SK-N-MC (cell line): ENCODE results near the gene BEST2.

Experiments
- DNase-seq: peaks from one replicate; pipeline ENCODE4 v3.0.0-alpha.2; 2011; ENCODE audit warnings: low read depth, low spot score
- H3K27ac ChIP-seq: fragments of 200-600 bp; sonication (generic); 2 replicates; pipeline ENCODE4 v1.5.1; 2016; ENCODE audit warnings: mixed run types
- H3K36me3 ChIP-seq: fragments of 200-600 bp; sonication (generic); 2 replicates; pipeline ENCODE4 v1.6.1; 2017; ENCODE audit warnings: antibody characterized with exemption, low read length, mixed read lengths; ENCODE audit not compliant: insufficient read depth
- H3K4me3 ChIP-seq: fragments of 200-600 bp; sonication (generic); 2 replicates; pipeline ENCODE4 v1.5.1; 2016
- H3K9ac ChIP-seq: fragments of 200-600 bp; sonication (generic); 2 replicates; pipeline ENCODE4 v1.8.0; 2017; ENCODE audit warnings: mixed run types, mixed read lengths; ENCODE audit not compliant: insufficient read length
- H3K9me3 ChIP-seq: fragments of 200-600 bp; sonication (generic); 2 replicates; pipeline ENCODE4 v1.6.1; 2017; ENCODE audit warnings: low read depth, mild to moderate bottlenecking, antibody characterized with exemption, low read length, moderate library complexity, mixed read lengths
- EZH2 ChIP-seq: fragments of 200-600 bp; sonication (generic); IDR thresholded peaks from one replicate; pipeline ENCODE4 v1.6.1; 2017; ENCODE audit warnings: antibody characterized with exemption
- FOXP2 ChIP-seq: optimal IDR thresholded peaks from 2 replicates; pipeline ENCODE3; 2011; ENCODE audit warnings: mild to moderate bottlenecking, moderate library complexity; ENCODE audit not compliant: insufficient read depth; ENCODE audit errors: extremely low read length, control extremely low read depth
- POLR2AphosphoS5 ChIP-seq: IDR thresholded peaks from 2 replicates; pipeline ENCODE4 v1.6.1; 2012; ENCODE audit warnings: mild to moderate bottlenecking, low read depth, low read length, borderline replicate concordance

Gene BEST2

DNA sequence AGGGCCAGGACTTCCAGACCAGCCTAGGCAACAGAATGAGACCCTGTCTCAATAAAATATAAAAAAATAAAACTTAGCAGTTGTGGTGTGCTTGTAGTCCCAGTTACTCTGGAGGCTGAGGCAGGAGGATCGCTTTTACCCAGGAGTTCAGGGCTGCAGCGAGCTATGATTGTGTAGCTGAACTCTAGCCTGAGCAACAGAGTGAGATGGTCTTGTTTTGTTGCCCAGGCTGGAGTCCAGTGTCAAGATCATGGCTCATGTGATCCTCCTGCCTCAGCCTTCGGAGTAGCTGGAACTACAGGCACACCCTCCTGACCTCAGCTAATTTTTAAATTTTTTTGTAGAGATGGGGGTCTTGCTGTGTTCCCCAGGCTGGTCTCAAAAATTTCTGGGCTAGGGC, 35.4 kb downstream of the BEST2 start:
- Histone ChIP-seq H3K9ac (no peak overlapping the region), H3K9me3 (no peaks in the 10 kb centered on the region), H3K4me3 (no peak overlapping the region), H3K27ac (peak overlapping the region; percentile 93), H3K36me3 (no peaks in the 10 kb centered on the region)
- no peak for DNase-seq
- TF ChIP-seq FOXP2 (no peak), POLR2AphosphoS5 (no peak), EZH2 (no peak)

DNA sequence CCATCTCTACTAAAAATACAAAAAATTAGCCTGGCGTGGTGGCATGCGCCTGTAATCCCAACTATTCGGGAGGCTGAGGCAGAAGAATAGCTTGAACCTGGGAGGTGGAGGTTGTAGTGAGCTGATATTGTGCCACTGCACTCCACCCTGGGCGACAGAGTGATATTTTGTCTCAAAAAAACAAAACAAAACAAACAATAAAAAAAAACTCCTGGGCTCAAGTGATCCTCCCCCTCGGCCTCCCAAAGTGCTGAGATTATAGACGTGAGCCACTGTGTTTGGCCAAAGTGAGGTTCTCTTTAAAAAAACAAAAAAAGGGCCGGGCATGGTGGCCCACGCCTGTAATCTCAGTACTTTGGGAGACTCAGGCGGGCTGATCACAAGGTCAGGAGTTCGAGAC, 35.9 kb downstream of the BEST2 start:
- peak overlapping the region; percentile 93 for H3K27ac ChIP-seq
- no peak overlapping the region for H3K9ac ChIP-seq
- no peak for DNase-seq
- no peak for TF ChIP-seq FOXP2
- no peak for TF ChIP-seq POLR2AphosphoS5
- TF ChIP-seq EZH2 = no peak
- H3K4me3 ChIP-seq = no peak overlapping the region
- no peaks in the 10 kb centered on the region for H3K9me3 ChIP-seq
- no peaks in the 10 kb centered on the region for H3K36me3 ChIP-seq

DNA sequence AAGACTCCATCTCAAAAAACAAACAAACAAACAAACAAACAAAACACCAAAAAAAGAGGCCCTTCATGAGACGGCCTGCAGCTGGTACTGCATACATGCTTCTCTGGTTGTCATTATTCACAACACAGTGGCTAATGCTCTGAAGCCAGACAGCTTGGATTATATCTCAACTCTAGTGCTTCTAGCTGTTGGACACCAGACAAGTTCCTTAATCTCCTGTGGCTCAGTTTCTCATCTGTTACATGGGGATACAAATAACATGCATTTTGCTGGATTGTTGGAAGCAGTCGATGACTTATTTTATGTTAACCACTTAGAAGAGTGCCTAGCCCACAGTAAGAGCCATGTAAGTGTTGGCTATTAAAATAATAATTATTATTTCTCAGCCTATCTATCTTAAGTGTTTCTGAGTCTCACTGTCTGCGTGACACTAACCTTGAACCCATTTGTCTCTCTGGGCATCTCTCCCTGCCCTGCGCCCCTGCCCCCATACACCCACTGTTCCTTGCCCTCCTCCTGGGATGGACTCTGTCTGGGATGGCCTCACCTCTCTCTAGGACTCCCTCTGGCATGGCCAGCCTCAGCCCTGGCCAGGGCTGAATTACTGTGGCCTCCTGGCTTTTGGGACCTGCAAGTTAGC, 36.6 kb downstream of the BEST2 start:
- H3K36me3 ChIP-seq = no peaks in the 10 kb centered on the region
- TF ChIP-seq EZH2 (no peak), POLR2AphosphoS5 (no peak), FOXP2 (no peak)
- peak overlapping the region; percentile 97 for H3K4me3 ChIP-seq
- peak overlapping the region; percentile 97 for H3K27ac ChIP-seq
- H3K9ac ChIP-seq = peak overlapping the region; percentile 70
- DNase-seq = no peak
- H3K9me3 ChIP-seq = no peaks in the 10 kb centered on the region

- DNase-seq = no peak
- H3K27ac ChIP-seq = peak overlapping the region; percentile 97
- no peaks in the 10 kb centered on the region for H3K36me3 ChIP-seq
- peak overlapping the region; percentile 70 for H3K9ac ChIP-seq
- peak; percentile 70 for TF ChIP-seq FOXP2
- TF ChIP-seq POLR2AphosphoS5 = peak; percentile 74
- no peak for TF ChIP-seq EZH2
- H3K9me3 ChIP-seq = no peaks in the 10 kb centered on the region
- H3K4me3 ChIP-seq = peak overlapping the region; percentile 97
Measured at GRCh38 chr19:12788682-12789097, 37.1 kb downstream of the BEST2 start.

DNA sequence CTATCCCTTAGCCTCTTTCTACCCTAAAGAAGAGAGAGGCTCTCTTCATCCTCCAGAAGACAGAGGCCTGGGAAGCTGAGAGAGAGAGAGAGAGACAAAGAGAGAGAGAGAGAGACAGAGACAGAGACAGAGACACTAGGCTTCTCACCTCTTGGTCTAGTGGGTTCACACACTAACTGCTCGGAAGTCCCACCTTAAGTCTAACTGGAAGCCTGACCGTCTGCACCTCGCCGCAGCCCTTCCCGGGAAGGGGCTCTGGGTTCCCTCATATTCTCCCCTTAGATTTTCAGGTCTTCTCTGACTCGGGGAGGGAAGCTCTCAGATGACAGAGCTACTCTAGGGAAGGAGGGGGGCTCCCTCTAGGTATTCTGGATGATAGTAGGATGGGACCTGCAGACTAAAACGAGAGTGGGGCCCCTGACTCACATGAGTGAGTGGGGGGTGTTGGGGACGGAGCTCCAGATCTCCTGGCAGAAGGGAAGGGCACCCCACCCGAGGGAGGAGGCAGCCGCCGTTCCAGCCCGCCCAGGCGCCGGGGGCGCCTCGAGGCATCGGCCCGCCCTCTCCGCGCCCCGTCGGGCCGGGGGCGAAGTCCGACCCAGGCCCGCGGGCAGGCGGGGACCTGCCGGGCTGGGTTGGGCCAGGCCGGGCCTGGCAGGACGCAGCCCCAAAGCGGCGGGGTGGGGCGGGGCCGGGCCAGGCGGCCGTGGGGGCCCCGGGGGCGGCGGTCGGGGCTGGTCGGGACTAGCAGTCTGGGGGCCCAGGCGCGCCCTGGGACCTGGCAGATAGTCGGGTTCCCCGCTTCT, 37.7 kb downstream of the BEST2 start:
- Histone ChIP-seq H3K36me3 (no peaks in the 10 kb centered on the region), H3K4me3 (peak overlapping the region; percentile 97), H3K9me3 (no peaks in the 10 kb centered on the region), H3K27ac (peak overlapping the region; percentile 97), H3K9ac (peak overlapping the region; percentile 70)
- TF ChIP-seq POLR2AphosphoS5 = no peak
- TF ChIP-seq FOXP2 = peak; percentile 21
- DNase-seq = no peak

- no peak for DNase-seq
- H3K27ac ChIP-seq = peak overlapping the region; percentile 97
- H3K4me3 ChIP-seq = peak overlapping the region; percentile 97
- no peaks in the 10 kb centered on the region for H3K36me3 ChIP-seq
- H3K9me3 ChIP-seq = no peaks in the 10 kb centered on the region
- peak; percentile 55; the same call in 1 of the 2 replicates for TF ChIP-seq POLR2AphosphoS5
- no peak for TF ChIP-seq EZH2
- no peak overlapping the region for H3K9ac ChIP-seq
Measured at GRCh38 chr19:12789904-12790619, 38.5 kb downstream of the BEST2 start.

GRCh38 chr19:12790628-12791344, 39.2 kb downstream of the BEST2 start:
- Histone ChIP-seq H3K4me3 (peak overlapping the region; percentile 97), H3K36me3 (no peaks in the 10 kb centered on the region), H3K9me3 (no peaks in the 10 kb centered on the region), H3K27ac (no peak overlapping the region), H3K9ac (no peak overlapping the region)
- TF ChIP-seq EZH2 (no peak), FOXP2 (no peak), POLR2AphosphoS5 (no peak)
- DNase-seq = no peak

DNA sequence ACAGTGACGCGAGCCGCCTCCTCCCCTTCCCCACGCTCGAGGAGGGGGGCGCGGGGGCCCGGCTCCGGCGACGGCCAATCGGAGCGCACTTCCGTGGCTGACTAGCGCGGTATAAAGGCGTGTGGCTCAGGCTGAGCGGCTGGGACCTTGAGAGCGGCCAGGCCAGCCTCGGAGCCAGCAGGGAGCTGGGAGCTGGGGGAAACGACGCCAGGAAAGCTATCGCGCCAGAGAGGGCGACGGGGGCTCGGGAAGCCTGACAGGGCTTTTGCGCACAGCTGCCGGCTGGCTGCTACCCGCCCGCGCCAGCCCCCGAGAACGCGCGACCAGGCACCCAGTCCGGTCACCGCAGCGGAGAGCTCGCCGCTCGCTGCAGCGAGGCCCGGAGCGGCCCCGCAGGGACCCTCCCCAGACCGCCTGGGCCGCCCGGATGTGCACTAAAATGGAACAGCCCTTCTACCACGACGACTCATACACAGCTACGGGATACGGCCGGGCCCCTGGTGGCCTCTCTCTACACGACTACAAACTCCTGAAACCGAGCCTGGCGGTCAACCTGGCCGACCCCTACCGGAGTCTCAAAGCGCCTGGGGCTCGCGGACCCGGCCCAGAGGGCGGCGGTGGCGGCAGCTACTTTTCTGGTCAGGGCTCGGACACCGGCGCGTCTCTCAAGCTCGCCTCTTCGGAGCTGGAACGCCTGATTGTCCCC, 39.9 kb downstream of the BEST2 start, which contains the start of gene JUNB:
JUNB (plus strand) TSS at position 142 of the 706 bp plus-strand sequence; CDS start at position 428, 286 bp downstream.
- Histone ChIP-seq H3K36me3 (no peaks in the 10 kb centered on the region), H3K9ac (peak within 1 kb of the TSS; percentile 68), H3K9me3 (no peaks in the 10 kb centered on the region), H3K4me3 (peak within 1 kb of the TSS; percentile 97), H3K27ac (peak within 1 kb of the TSS; percentile 78)
- DNase-seq = no peak
- TF ChIP-seq EZH2 (no peak), POLR2AphosphoS5 (peak; percentile 100), FOXP2 (peak; percentile 95)
